OCI-LY7 (cell line): ENCODE measurements around the gene SPCS2. TPM values are rescaled to one million over a fixed set of nuclear protein-coding genes. Genes with fewer than 3 reads are reported as not detected.

Experiments used
- BruUV-seq: library from RNA; stranded (reverse); fragments of 400-500 nt; replicated peaks from 2 replicates; lab custom pipeline; 2021; lab: Mats Ljungman, UMichigan
- CTCF ChIA-PET: fragments of 300-600 bp; sonication (Branson Sonifier 250); formaldehyde crosslinking; loops from one replicate; lab custom pipeline; 2022; ENCODE audit warnings: antibody characterized with exemption; ENCODE audit not compliant: unreplicated experiment; lab: Charles Lee
- POLR2A ChIA-PET: fragments of 300-600 bp; sonication (Branson Sonifier 250); formaldehyde crosslinking; loops from one replicate; lab custom pipeline; 2022; ENCODE audit warnings: antibody characterized with exemption; lab: Charles Lee
- DNase-seq: peaks from one replicate; pipeline ENCODE4 v3.0.0-alpha.2; 2015; ENCODE audit warnings: low spot score
- H2AFZ ChIP-seq: fragments of 200-600 bp; sonication (generic), shearing (Covaris generic); 2 replicates; pipeline ENCODE4 v1.6.1; 2014; ENCODE audit warnings: mild to moderate bottlenecking, antibody characterized with exemption, low read length, moderate library complexity
- H3K27ac ChIP-seq: fragments of 200-600 bp; sonication (generic); 2 replicates; pipeline ENCODE4 v1.5.1; 2014; ENCODE audit warnings: mixed run types, low read depth, mild to moderate bottlenecking, moderate library complexity, low read length, inconsistent platforms; ENCODE audit not compliant: poor library complexity, severe bottlenecking
- H3K36me3 ChIP-seq: fragments of 200-600 bp; sonication (generic); 2 replicates; pipeline ENCODE4 v1.6.1; 2014; ENCODE audit warnings: mild to moderate bottlenecking, antibody characterized with exemption, low read length, moderate library complexity, mixed read lengths; ENCODE audit not compliant: insufficient read depth
- H3K4me1 ChIP-seq: fragments of 200-600 bp; sonication (generic); 2 replicates; pipeline ENCODE4 v1.5.1; 2014; ENCODE audit warnings: mild to moderate bottlenecking, low read length; ENCODE audit not compliant: insufficient read depth, poor library complexity, severe bottlenecking
- H3K4me2 ChIP-seq: fragments of 200-600 bp; sonication (generic); 2 replicates; pipeline ENCODE4 v1.6.1; 2014; ENCODE audit warnings: mild to moderate bottlenecking, low read length
- H3K4me3 ChIP-seq: fragments of 200-600 bp; sonication (generic); 2 replicates; pipeline ENCODE4 v1.5.1; 2014; ENCODE audit warnings: mild to moderate bottlenecking, low read depth, low read length; ENCODE audit not compliant: poor library complexity, severe bottlenecking
- H3K79me2 ChIP-seq: fragments of 200-600 bp; sonication (generic); 2 replicates; pipeline ENCODE4 v1.6.1; 2016; ENCODE audit warnings: low read depth, mild to moderate bottlenecking, low read length, moderate library complexity, mixed read lengths; ENCODE audit not compliant: insufficient read depth
- H3K9me2 ChIP-seq: fragments of 200-600 bp; sonication (generic); 2 replicates; pipeline ENCODE4 v1.6.1; 2016; ENCODE audit warnings: mild to moderate bottlenecking, low read length, mixed read lengths; ENCODE audit not compliant: insufficient read depth
- H3K9me3 ChIP-seq: fragments of 200-600 bp; sonication (generic); 2 replicates; pipeline ENCODE4 v1.6.1; 2014; ENCODE audit warnings: mild to moderate bottlenecking, mixed run types, low read length, mixed read lengths
- H4K20me1 ChIP-seq: fragments of 200-600 bp; sonication (generic); 2 replicates; pipeline ENCODE4 v1.6.1; 2014; ENCODE audit warnings: mild to moderate bottlenecking, antibody characterized with exemption, low read length, moderate library complexity, mixed read lengths; ENCODE audit not compliant: insufficient read depth
- CTCF ChIP-seq: fragments of 200-600 bp; sonication (generic); conservative IDR thresholded peaks from 2 replicates; pipeline ENCODE4 v1.5.1; 2014; ENCODE audit warnings: mild to moderate bottlenecking, antibody characterized with exemption, low read length, moderate library complexity, mixed read lengths
- EZH2phosphoT487 ChIP-seq: fragments of 200-600 bp; sonication (generic); IDR thresholded peaks from 2 replicates; pipeline ENCODE4 v1.6.1; 2018; ENCODE audit warnings: low read depth, borderline replicate concordance, mild to moderate bottlenecking, mixed run types, antibody characterized with exemption, low read length, moderate library complexity, mixed read lengths
- intact Hi-C: fragments of 100-400 bp; cut with micrococcal nuclease; formaldehyde crosslinking; loops from one replicate; pipeline ENCODE4 v1.10.0; 2022; ENCODE audit not compliant: unreplicated experiment
- total RNA-seq, 2 experiments: library from RNA; depleted of rRNA in 1 of 2; stranded (reverse); fragments of >200 nt in 1 of 2; shearing (Covaris generic) in 1 of 2; gene quantifications; 2 replicates each; pipeline ENCODE4 v1.2.3, GENCODE V29; 2014 to 2022

The SPCS2 gene
- total RNA-seq, 2 experiments from 2014 or later = 39.6 to 212 TPM

- intact Hi-C loops = no loop called here
- H3K9me3 ChIP-seq = no peaks in the 10 kb centered on the region
- ChIA-PET POLR2A (interaction anchor here (1.0 kb wide), 1 partner anchor 23 kb away, joined by 3 read pairs; no protein-coding TSS in a partner anchor), CTCF (interaction anchor here (0.6 kb wide), 1 partner anchor 94 kb away, joined by 4 read pairs; no protein-coding TSS in a partner anchor)
- no peak overlapping the region for H3K27ac ChIP-seq
- no peaks in the 10 kb centered on the region for H3K4me1 ChIP-seq
- H3K4me3 ChIP-seq = no peak overlapping the region
- peaks cover under 1% of the 10 kb centered on the region; the same call in 1 of the 2 replicates for H3K79me2 ChIP-seq
- H3K9me2 ChIP-seq = no peaks in the 10 kb centered on the region
- peaks cover 56% of the 10 kb centered on the region for H3K36me3 ChIP-seq
- BruUV-seq = no TSS peak
- no peak overlapping the region for H2AFZ ChIP-seq
- H4K20me1 ChIP-seq = no peaks in the 10 kb centered on the region
- H3K4me2 ChIP-seq = no peak overlapping the region
- DNase-seq = no peak
- TF ChIP-seq EZH2phosphoT487 (no peak), CTCF (no peak)
Measured at GRCh38 chr11:74942073-74942759, 6.8 kb upstream of the SPCS2 start.

GRCh38 chr11:74948546-74948897, 544 bp upstream of the SPCS2 start:
- TSS peak; percentile 92 for BruUV-seq
- H2AFZ ChIP-seq = peak overlapping the region; percentile 90
- intact Hi-C loops = no loop called here
- DNase-seq = peak; percentile 38
- H3K27ac ChIP-seq = peak overlapping the region; percentile 74
- H3K4me2 ChIP-seq = peak overlapping the region; percentile 92
- H3K79me2 ChIP-seq = peaks cover 60% of the 10 kb centered on the region
- ChIA-PET CTCF (no interaction called here), POLR2A (interaction anchor here (0.5 to 3.5 kb wide), 5 partner anchors 10 to 431 kb away, joined by 3 to 15 read pairs (median 5); partner anchors contain the start of gene NEU3)
- H3K9me3 ChIP-seq = no peaks in the 10 kb centered on the region
- peak overlapping the region; percentile 91 for H3K4me3 ChIP-seq
- H3K4me1 ChIP-seq = peaks cover 36% of the 10 kb centered on the region
- no peaks in the 10 kb centered on the region for H3K9me2 ChIP-seq
- H4K20me1 ChIP-seq = 0 out of 2 replicates have a peak, but pooled peaks cover 9% of the 10 kb centered on the region
- no peak for TF ChIP-seq EZH2phosphoT487
- no peak for TF ChIP-seq CTCF
- H3K36me3 ChIP-seq = peaks cover 52% of the 10 kb centered on the region

- peaks cover 21% of the 10 kb centered on the region for H4K20me1 ChIP-seq
- peaks cover 52% of the 10 kb centered on the region for H3K36me3 ChIP-seq
- peaks cover 44% of the 10 kb centered on the region for H3K4me1 ChIP-seq
- CTCF ChIA-PET = no interaction called here
- peaks cover 72% of the 10 kb centered on the region for H3K79me2 ChIP-seq
- no TSS peak for BruUV-seq
- H3K9me2 ChIP-seq = no peaks in the 10 kb centered on the region
- peak overlapping the region; percentile 91 for H3K4me3 ChIP-seq
- no peaks in the 10 kb centered on the region for H3K9me3 ChIP-seq
- peak overlapping the region; percentile 74 for H3K27ac ChIP-seq
- peak overlapping the region; percentile 86 for H3K4me2 ChIP-seq
- DNase-seq = peak; percentile 9
- peak overlapping the region; percentile 11; the same call in 1 of the 2 replicates for H2AFZ ChIP-seq
- TF ChIP-seq EZH2phosphoT487 = no peak
- no peak for TF ChIP-seq CTCF
- intact Hi-C loops = loop anchor here (1.0 kb wide), 1 partner anchor 39 kb away; the partner anchor contains the start of gene NEU3
- POLR2A ChIA-PET = interaction anchor here (1.5 to 3.5 kb wide), 2 partner anchors 14 to 39 kb away, joined by 3 to 15 read pairs; partner anchors contain the start of gene NEU3
Measured at GRCh38 chr11:74949753-74950137, 679 bp downstream of the SPCS2 start.
